Type B pancreatic cell (in vitro differentiated cells): ENCODE measurements around the gene NME7. TPM values are rescaled to one million over a fixed set of nuclear protein-coding genes. Genes with fewer than 3 reads are reported as not detected.

Experiments used
- DNase-seq: peaks from one replicate; pipeline ENCODE4 v3.0.0; 2021; ENCODE audit warnings: mixed read lengths; ENCODE audit not compliant: unreplicated experiment; ENCODE audit errors: extremely low spot score
- H3K27ac Mint-ChIP-seq: 2 replicates; pipeline ENCODE4 v1.8.0; 2021; ENCODE audit warnings: mild to moderate bottlenecking, mixed read lengths
- H3K27me3 Mint-ChIP-seq: 2 replicates; pipeline ENCODE4 v1.8.0; 2021; ENCODE audit warnings: mixed read lengths
- H3K36me3 Mint-ChIP-seq: 2 replicates; pipeline ENCODE4 v1.8.0; 2021; ENCODE audit warnings: mixed read lengths
- H3K4me1 Mint-ChIP-seq: one replicate; pipeline ENCODE4 v1.8.0; 2021; ENCODE audit warnings: mixed read lengths; ENCODE audit not compliant: unreplicated experiment
- H3K4me3 Mint-ChIP-seq: 2 replicates; pipeline ENCODE4 v1.8.0; 2021; ENCODE audit warnings: mild to moderate bottlenecking, mixed read lengths
- H3K9me3 Mint-ChIP-seq: 2 replicates; pipeline ENCODE4 v1.8.0; 2021; ENCODE audit warnings: mixed read lengths
- total RNA-seq: library from RNA; stranded (reverse); gene quantifications from 2 replicates; pipeline ENCODE4 v1.2.1, GENCODE V29; 2021; ENCODE audit warnings: low replicate concordance
- TF ChIP-seq, protein P1 (sequence below): fragments of 200-600 bp; sonication (generic); conservative IDR thresholded peaks from 2 replicates; pipeline ENCODE4 v1.5.0; 2021; ENCODE audit warnings: antibody characterized with exemption, mild to moderate bottlenecking

NME7 gene
- total RNA-seq, 1 donor from 2014 or later = 25.9 TPM

DNA sequence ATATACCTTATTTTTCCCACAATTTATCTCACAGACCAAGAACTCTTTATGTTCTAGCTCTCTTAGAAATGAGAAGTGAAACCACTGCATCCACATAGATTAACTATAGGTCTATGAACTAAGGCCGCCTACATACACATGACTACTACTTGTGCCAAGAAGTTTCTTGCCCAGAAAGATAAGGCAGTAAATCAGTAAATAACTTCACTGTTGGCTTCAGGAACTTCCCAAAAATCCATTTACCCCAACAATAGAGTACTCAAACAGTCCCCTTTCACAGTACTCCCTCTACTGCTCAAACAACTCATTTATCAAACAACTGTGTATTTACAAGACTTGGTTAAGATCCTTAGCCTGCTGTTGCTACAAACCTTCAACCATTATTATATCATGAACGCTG, 96.5 kb downstream of the NME7 start:
- H3K4me1 Mint-ChIP-seq = no peaks in the 10 kb centered on the region
- no peak overlapping the region for H3K27ac Mint-ChIP-seq
- no peak for DNase-seq
- no peaks in the 10 kb centered on the region for H3K27me3 Mint-ChIP-seq
- H3K9me3 Mint-ChIP-seq = peaks cover 3% of the 10 kb centered on the region
- TF ChIP-seq, protein P1, sequence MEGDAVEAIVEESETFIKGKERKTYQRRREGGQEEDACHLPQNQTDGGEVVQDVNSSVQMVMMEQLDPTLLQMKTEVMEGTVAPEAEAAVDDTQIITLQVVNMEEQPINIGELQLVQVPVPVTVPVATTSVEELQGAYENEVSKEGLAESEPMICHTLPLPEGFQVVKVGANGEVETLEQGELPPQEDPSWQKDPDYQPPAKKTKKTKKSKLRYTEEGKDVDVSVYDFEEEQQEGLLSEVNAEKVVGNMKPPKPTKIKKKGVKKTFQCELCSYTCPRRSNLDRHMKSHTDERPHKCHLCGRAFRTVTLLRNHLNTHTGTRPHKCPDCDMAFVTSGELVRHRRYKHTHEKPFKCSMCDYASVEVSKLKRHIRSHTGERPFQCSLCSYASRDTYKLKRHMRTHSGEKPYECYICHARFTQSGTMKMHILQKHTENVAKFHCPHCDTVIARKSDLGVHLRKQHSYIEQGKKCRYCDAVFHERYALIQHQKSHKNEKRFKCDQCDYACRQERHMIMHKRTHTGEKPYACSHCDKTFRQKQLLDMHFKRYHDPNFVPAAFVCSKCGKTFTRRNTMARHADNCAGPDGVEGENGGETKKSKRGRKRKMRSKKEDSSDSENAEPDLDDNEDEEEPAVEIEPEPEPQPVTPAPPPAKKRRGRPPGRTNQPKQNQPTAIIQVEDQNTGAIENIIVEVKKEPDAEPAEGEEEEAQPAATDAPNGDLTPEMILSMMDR = no peak
- H3K36me3 Mint-ChIP-seq = peaks cover 4% of the 10 kb centered on the region
- H3K4me3 Mint-ChIP-seq = no peak overlapping the region

DNA sequence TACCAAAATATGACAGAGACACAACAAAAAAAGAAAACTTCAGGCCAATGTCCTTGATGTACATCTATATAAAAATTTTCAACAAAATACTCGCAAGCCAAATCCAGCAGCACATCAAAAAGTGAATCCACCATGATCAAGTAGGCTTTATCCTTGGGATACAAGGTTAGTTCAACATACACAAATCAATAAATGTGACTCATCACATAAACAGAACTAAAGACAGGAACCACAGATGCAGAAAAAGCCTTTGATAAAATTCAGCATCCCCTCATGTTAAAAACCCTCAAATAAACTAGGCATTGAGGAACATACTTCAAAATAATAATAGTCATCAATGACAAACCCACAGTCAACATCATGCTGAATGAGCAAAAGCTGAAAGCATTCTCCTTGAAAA, 101.5 kb downstream of the NME7 start:
- DNase-seq = no peak
- H3K4me1 Mint-ChIP-seq = no peaks in the 10 kb centered on the region
- no peak overlapping the region for H3K4me3 Mint-ChIP-seq
- H3K27ac Mint-ChIP-seq = no peak overlapping the region
- peaks cover 21% of the 10 kb centered on the region for H3K9me3 Mint-ChIP-seq
- H3K27me3 Mint-ChIP-seq = no peaks in the 10 kb centered on the region
- peaks cover 34% of the 10 kb centered on the region for H3K36me3 Mint-ChIP-seq
- TF ChIP-seq, protein P1 = no peak

DNA sequence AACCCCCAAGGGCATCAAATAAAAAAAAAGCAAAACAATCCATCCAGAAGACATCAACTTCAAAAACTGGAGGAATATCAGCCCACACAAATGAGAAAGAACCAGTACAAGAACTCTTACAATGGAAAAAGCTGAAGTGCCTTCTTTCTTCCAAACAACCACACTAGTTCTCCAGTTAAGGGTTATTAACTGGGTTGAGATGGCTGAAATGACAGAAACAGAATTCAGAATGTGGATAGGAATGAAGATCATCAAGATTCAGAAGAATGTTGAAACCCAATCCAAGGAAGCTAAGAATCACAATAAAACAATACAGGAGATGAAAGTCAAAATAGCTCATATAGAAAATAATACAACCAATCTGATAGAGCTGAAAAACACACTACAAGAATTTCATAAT, 104.5 kb downstream of the NME7 start:
- Mint-ChIP-seq H3K4me1 (no peaks in the 10 kb centered on the region), H3K4me3 (no peak overlapping the region), H3K36me3 (peaks cover 35% of the 10 kb centered on the region), H3K9me3 (peaks cover 21% of the 10 kb centered on the region), H3K27me3 (no peaks in the 10 kb centered on the region), H3K27ac (no peak overlapping the region)
- no peak for DNase-seq
- TF ChIP-seq, protein P1 = no peak

DNA sequence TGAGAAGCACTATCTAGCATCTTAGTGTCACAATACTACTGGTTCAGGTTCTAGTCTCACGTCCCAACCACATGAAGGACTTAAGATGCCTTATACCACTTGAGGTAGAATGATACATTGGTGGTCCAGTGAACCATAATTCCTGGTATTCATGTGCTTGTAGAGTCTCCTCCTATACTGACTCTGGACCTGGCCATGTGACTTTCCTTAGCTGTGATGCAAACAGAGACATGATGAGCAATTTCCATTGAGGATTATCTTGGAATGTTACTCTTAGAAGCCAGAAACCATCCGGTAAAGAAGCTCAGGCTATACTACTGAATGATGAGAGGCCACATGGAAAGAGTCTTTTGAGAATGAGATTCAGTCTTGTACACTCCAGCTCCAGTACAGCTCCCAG, 105.7 kb downstream of the NME7 start:
- H3K27me3 Mint-ChIP-seq = no peaks in the 10 kb centered on the region
- peaks cover 40% of the 10 kb centered on the region for H3K36me3 Mint-ChIP-seq
- no peak for DNase-seq
- H3K27ac Mint-ChIP-seq = no peak overlapping the region
- peaks cover 18% of the 10 kb centered on the region for H3K9me3 Mint-ChIP-seq
- TF ChIP-seq, protein P1 = no peak
- no peaks in the 10 kb centered on the region for H3K4me1 Mint-ChIP-seq
- no peak overlapping the region for H3K4me3 Mint-ChIP-seq

DNA sequence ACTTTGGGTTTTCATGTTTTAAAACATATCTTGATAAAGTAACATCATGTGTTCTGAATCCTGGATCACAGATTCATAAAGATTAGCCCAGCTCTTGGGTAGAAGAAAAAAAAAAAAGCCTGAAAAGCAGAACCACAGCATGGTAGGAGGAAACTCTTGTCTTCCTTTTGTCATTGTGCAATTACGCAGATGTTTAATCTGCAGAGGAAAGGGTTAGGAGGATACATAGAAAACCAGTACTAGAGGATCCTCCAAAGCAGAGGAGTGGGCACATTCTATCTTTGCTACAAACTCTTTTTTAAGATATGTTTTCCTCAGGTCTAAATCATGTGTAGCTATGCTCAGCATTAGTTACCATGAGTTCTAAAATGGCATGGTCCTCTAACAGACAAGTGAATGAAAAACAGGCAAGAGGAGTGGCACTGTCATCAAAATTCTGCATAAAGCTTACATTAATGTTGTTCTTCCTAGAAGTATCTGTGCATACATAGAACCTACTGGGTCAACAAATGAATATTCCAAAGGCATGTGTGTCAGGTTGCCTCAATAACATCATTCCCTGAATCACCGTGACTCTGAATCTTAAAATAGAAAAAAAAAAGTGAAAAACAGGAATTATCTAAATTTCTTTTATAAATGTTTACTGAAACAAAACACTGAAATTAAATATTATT, 107.0 kb downstream of the NME7 start:
- TF ChIP-seq, protein P1 = no peak
- Mint-ChIP-seq H3K9me3 (peaks cover 18% of the 10 kb centered on the region), H3K27ac (no peak overlapping the region), H3K27me3 (no peaks in the 10 kb centered on the region), H3K4me3 (no peak overlapping the region), H3K36me3 (peaks cover 38% of the 10 kb centered on the region), H3K4me1 (no peaks in the 10 kb centered on the region)
- no peak for DNase-seq

DNA sequence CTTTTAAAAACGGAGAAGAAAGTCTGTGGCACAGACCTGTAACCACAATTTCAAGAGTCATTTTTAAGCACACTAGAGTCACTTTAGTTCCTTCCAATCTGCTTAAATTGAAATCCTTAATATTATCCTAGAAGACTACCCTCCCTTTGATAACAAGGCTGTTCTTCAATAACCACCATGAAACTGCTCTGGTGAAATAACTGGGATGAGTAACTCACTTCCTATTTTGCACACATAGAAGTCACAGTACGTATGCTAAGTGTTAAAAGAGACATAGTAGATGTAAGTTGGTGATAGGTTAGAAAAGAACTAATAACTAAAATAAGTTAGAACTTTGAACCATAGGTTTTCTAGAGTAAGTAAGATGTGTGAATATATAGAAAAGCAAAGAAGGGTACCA, 107.8 kb downstream of the NME7 start:
- Mint-ChIP-seq H3K27ac (no peak overlapping the region), H3K27me3 (no peaks in the 10 kb centered on the region), H3K4me1 (no peaks in the 10 kb centered on the region), H3K4me3 (no peak overlapping the region), H3K9me3 (peaks cover 18% of the 10 kb centered on the region), H3K36me3 (peaks cover 31% of the 10 kb centered on the region)
- DNase-seq = no peak
- TF ChIP-seq, protein P1 = no peak
